GM19023 (cell line): ENCODE measurements around the gene FRAS1.
"Not testable (repeated sequence)": the region's sequence is repeated elsewhere in the genome, so short reads cannot be mapped to it uniquely, and the experiment has no call there.

ENCODE experiments used
- ATAC-seq: cut with Tn5 transposase; IDR thresholded peaks from one replicate; pipeline ENCODE4 v1.9.1; 2021; ENCODE audit warnings: mild to moderate bottlenecking, moderate library complexity; ENCODE audit not compliant: unreplicated experiment

The FRAS1 gene

GRCh38 chr4:78208896-78209295 is 151.8 kb downstream of the FRAS1 start:
- ATAC-seq: not testable (repeated sequence)

GRCh38 chr4:78210694-78211410 is 153.7 kb downstream of the FRAS1 start:
- ATAC-seq: no peak

GRCh38 chr4:78213218-78213617 is 156.1 kb downstream of the FRAS1 start:
- ATAC-seq: no peak

- ATAC-seq: no peak
Observed at GRCh38 chr4:78214078-78214477, 157.0 kb downstream of the FRAS1 start.

- ATAC-seq: no peak
Observed at GRCh38 chr4:78217557-78217956, 160.4 kb downstream of the FRAS1 start.

GRCh38 chr4:78218260-78218659 is 161.1 kb downstream of the FRAS1 start:
- no peak for ATAC-seq

GRCh38 chr4:78219825-78220224 is 162.7 kb downstream of the FRAS1 start:
- no peak for ATAC-seq

- ATAC-seq: no peak
Observed at GRCh38 chr4:78220283-78220682, 163.2 kb downstream of the FRAS1 start.

GRCh38 chr4:78222575-78223186 is 165.6 kb downstream of the FRAS1 start:
- no peak for ATAC-seq

GRCh38 chr4:78225236-78225635 is 168.1 kb downstream of the FRAS1 start:
- ATAC-seq: no peak

- ATAC-seq: no peak
Observed at GRCh38 chr4:78226279-78226678, 169.2 kb downstream of the FRAS1 start.

GRCh38 chr4:78227411-78228057 is 170.4 kb downstream of the FRAS1 start:
- ATAC-seq: no peak

GRCh38 chr4:78235800-78236199 is 178.7 kb downstream of the FRAS1 start:
- no peak for ATAC-seq

- no peak for ATAC-seq
Observed at GRCh38 chr4:78237360-78237759, 180.2 kb downstream of the FRAS1 start.

- ATAC-seq: no peak
Observed at GRCh38 chr4:78242071-78242470, 184.9 kb downstream of the FRAS1 start.

GRCh38 chr4:78244705-78245485 is 187.8 kb downstream of the FRAS1 start:
- ATAC-seq: no peak

- ATAC-seq: no peak
Observed at GRCh38 chr4:78247536-78248285, 190.6 kb downstream of the FRAS1 start.

GRCh38 chr4:78250500-78250899 is 193.4 kb downstream of the FRAS1 start:
- ATAC-seq: no peak

GRCh38 chr4:78252773-78253172 is 195.7 kb downstream of the FRAS1 start:
- not testable (repeated sequence) for ATAC-seq

GRCh38 chr4:78254893-78255292 is 197.8 kb downstream of the FRAS1 start:
- no peak for ATAC-seq

- ATAC-seq: no peak
Observed at GRCh38 chr4:78265006-78265405, 207.9 kb downstream of the FRAS1 start.
